Activated CD8-positive, alpha-beta T cell treated with anti-CD3 and anti-CD28 coated beads for 36 hours (primary cell): Measurements from ENCODE around the gene IBSP. TPM values are rescaled to one million over a fixed set of nuclear protein-coding genes. Genes with fewer than 3 reads are reported as not detected.

ENCODE experiments used
- ATAC-seq: fragments of 200-7000 bp; cut with Tn5 transposase; one replicate; pipeline ENCODE4 v1.10.0; 2021; ENCODE audit warnings: mild to moderate bottlenecking, moderate library complexity
- CTCF ChIA-PET: fragments of 350-600 bp; sonication (Branson Sonifier 250); formaldehyde crosslinking; loops from one replicate; lab custom pipeline; 2021; ENCODE audit warnings: antibody characterized with exemption; lab: Charles Lee
- POLR2A ChIA-PET: fragments of 350-600 bp; sonication (Branson Sonifier 250); formaldehyde crosslinking; loops from one replicate; lab custom pipeline; 2021; ENCODE audit warnings: antibody characterized with exemption; lab: Charles Lee
- DNase-seq: peaks from one replicate; pipeline ENCODE4 v3.0.0-alpha.2; 2020
- H3K27ac Mint-ChIP-seq: one replicate; pipeline ENCODE4 v1.8.0; 2021; ENCODE audit warnings: mild to moderate bottlenecking, mixed read lengths
- H3K27me3 Mint-ChIP-seq: one replicate; pipeline ENCODE4 v1.8.0; 2021; ENCODE audit warnings: mixed read lengths
- H3K36me3 Mint-ChIP-seq: one replicate; pipeline ENCODE4 v1.8.0; 2021; ENCODE audit warnings: low read depth, mixed read lengths
- H3K4me1 Mint-ChIP-seq: one replicate; pipeline ENCODE4 v1.8.0; 2021; ENCODE audit warnings: low read depth, mixed read lengths
- H3K4me3 Mint-ChIP-seq: one replicate; pipeline ENCODE4 v1.8.0; 2021; ENCODE audit warnings: mild to moderate bottlenecking, moderate library complexity, mixed read lengths
- H3K9me3 Mint-ChIP-seq: one replicate; pipeline ENCODE4 v1.8.0; 2021; ENCODE audit warnings: mixed read lengths
- CTCF ChIP-seq: fragments of 200-600 bp; IDR thresholded peaks from one replicate; pipeline ENCODE4 v1.8.0; 2022; ENCODE audit warnings: antibody characterized with exemption, mild to moderate bottlenecking
- intact Hi-C: fragments of 100-400 bp; cut with micrococcal nuclease; formaldehyde crosslinking; loops from one replicate; pipeline ENCODE4 v1.10.0; 2022
- total RNA-seq, 2 experiments: library from RNA; stranded (reverse); gene quantifications; one replicate each; pipeline ENCODE4 v1.2.3, GENCODE V29; 2021

IBSP gene
- total RNA-seq, 2 experiments from 2014 or later = not detected

DNA sequence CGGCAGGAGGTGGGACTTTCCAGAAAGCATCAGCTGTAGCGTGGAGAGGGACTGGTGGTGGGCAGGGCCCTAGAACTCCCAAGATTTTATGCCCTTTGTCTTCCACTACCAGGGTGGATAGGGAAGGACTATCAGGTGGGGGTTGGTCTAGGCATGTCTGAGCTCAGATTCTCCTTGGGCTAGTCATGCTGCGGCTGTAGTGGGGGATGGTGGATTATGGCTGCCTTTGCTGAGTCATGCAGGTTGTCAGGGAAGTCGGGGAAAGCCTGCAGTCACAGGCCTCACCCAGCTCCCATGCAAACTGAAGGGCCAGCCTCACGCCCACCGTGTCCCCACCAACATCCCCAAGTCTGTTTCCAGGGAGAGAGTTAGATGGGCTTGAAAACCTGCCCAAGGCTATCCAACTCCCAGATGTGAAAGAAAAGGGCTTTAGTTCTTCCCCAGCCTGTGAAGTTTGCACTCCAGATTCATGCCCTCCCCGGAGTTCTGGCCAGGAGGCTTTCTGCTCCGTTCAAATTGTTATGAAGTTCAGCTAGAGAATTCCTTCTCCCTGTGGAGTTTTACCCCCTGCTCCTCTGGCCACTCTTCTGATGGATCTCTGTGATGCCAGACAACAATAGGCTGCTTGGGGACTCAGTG, 20.0 kb downstream of the IBSP start:
- Mint-ChIP-seq H3K9me3 (no peaks in the 10 kb centered on the region), H3K36me3 (no peaks in the 10 kb centered on the region), H3K27me3 (peaks cover 15% of the 10 kb centered on the region), H3K4me3 (no peak overlapping the region), H3K27ac (no peak overlapping the region), H3K4me1 (no peaks in the 10 kb centered on the region)
- intact Hi-C loops = no loop called here
- ChIA-PET CTCF (no interaction called here), POLR2A (no interaction called here)
- DNase-seq (no peak), ATAC-seq (no peak)
- no peak for TF ChIP-seq CTCF

DNA sequence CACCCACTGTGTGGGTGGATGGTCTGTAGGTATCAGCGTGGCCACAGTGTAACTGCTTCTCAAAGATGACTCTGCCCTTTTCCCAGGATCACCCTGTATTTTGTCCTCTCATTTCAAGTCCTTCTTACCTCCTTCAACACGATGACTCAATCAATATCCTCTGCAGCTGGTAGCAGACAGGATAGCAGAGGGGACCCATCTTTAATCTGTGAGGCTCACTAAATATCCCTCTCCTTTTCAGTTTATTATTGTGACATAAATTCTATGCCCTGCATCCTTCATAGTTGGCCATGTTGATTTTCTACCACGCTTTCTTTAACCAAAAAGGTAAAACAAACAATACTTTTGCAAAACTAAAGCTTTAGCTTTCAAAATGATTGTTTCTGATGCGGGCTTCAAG, 23.8 kb downstream of the IBSP start:
- H3K9me3 Mint-ChIP-seq = no peaks in the 10 kb centered on the region
- H3K4me1 Mint-ChIP-seq = no peaks in the 10 kb centered on the region
- TF ChIP-seq CTCF = no peak
- intact Hi-C loops = no loop called here
- H3K27me3 Mint-ChIP-seq = peaks cover 13% of the 10 kb centered on the region
- no peak for ATAC-seq
- no peak overlapping the region for H3K27ac Mint-ChIP-seq
- H3K36me3 Mint-ChIP-seq = no peaks in the 10 kb centered on the region
- ChIA-PET CTCF (no interaction called here), POLR2A (no interaction called here)
- H3K4me3 Mint-ChIP-seq = no peak overlapping the region
- DNase-seq = no peak

DNA sequence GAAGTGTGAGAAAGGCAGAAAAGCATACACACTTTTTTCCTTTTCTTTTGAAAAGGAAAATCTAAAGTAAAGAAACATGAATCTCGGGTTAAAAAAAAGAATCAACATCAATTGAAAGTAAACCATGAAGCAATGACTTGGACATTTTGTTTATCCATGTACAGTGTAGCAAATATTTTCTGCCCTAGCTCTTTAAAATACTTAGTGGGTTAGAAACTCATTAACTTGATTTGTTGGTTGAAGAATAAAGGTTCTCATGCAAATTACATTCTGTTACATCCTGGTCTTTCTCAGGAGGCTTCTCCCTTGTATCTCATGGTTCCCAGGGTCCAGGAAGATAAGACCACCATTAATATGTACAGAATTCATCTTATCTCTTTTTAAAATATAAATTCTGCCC, 24.4 kb downstream of the IBSP start:
- H3K27me3 Mint-ChIP-seq = peaks cover 13% of the 10 kb centered on the region
- DNase-seq (no peak), ATAC-seq (no peak)
- H3K4me1 Mint-ChIP-seq = no peaks in the 10 kb centered on the region
- no peak overlapping the region for H3K4me3 Mint-ChIP-seq
- intact Hi-C loops = no loop called here
- H3K36me3 Mint-ChIP-seq = no peaks in the 10 kb centered on the region
- TF ChIP-seq CTCF = no peak
- H3K9me3 Mint-ChIP-seq = no peaks in the 10 kb centered on the region
- no peak overlapping the region for H3K27ac Mint-ChIP-seq
- CTCF ChIA-PET = no interaction called here
- POLR2A ChIA-PET = no interaction called here

DNA sequence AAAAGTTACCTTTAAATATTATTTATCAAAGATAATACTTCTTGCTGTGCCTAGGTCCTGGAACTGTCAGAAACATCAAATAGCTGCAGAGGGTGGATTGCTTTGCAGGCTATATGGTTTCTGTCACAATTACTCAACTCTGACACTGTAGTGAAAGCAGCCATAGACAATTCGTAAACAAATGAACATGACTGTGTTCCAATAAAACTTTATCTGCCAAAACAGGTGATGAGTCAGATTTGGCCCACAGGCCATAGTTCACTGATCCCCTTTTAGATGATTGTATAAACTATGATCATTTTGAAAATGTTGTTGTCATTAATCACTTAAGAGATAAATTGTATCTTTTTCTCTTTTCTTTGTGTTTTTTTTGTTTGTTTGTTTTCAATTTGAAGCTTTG, 25.0 kb downstream of the IBSP start:
- no peak for DNase-seq
- Mint-ChIP-seq H3K27ac (no peak overlapping the region), H3K27me3 (peaks cover 13% of the 10 kb centered on the region), H3K4me3 (no peak overlapping the region), H3K9me3 (no peaks in the 10 kb centered on the region), H3K4me1 (no peaks in the 10 kb centered on the region), H3K36me3 (no peaks in the 10 kb centered on the region)
- no peak for ATAC-seq
- ChIA-PET CTCF (no interaction called here), POLR2A (no interaction called here)
- intact Hi-C loops = no loop called here
- TF ChIP-seq CTCF = no peak

- H3K4me1 Mint-ChIP-seq = no peaks in the 10 kb centered on the region
- ChIA-PET POLR2A (no interaction called here), CTCF (interaction anchor here (1.0 kb wide), 1 partner anchor 141 kb away, joined by 3 read pairs; no protein-coding TSS in a partner anchor)
- H3K27me3 Mint-ChIP-seq = peaks cover 10% of the 10 kb centered on the region
- no peak for ATAC-seq
- no peaks in the 10 kb centered on the region for H3K36me3 Mint-ChIP-seq
- no peak for DNase-seq
- TF ChIP-seq CTCF = no peak
- H3K9me3 Mint-ChIP-seq = no peaks in the 10 kb centered on the region
- H3K4me3 Mint-ChIP-seq = no peak within 1 kb of the TSS
- no peak within 1 kb of the TSS for H3K27ac Mint-ChIP-seq
- intact Hi-C loops = no loop called here
These were observed 33.3 kb downstream of the IBSP start, which contains the start of gene MEPE for GRCh38 chr4:87832669-87833068. Gene MEPE, plus strand, starts transcription at chr4:87832969. Its CDS starts 1,746 bp downstream, at chr4:87834715.
